Right lobe of liver (tissue), 4 donors: Measurements from ENCODE around the gene TMEM187.

Experiments used
- POLR2A ChIP-seq: fragments of 450-650 bp; IDR thresholded peaks from one replicate; pipeline ENCODE4 v1.6.1; 2017; ENCODE audit warnings: antibody characterized with exemption, mild to moderate bottlenecking
- TF ChIP-seq, protein P1 (sequence below), 4 donors: fragments of 200-600 bp in 3 of 4; fragments of 450-650 bp in 1 of 4; IDR thresholded peaks; one replicate each; pipeline versions ENCODE4 v1.5.1 to v1.8.0; 2016 to 2022; ENCODE audit warnings: antibody characterized with exemption in 4 of 4, mild to moderate bottlenecking in 2 of 4
- donor health status: DM: no; HTN: no; CAD: no.
- donor health status: DM: no; HTN: no; CAD: no.
- donor health status: DM: no; HTN: yes; CAD: no.

DNA sequence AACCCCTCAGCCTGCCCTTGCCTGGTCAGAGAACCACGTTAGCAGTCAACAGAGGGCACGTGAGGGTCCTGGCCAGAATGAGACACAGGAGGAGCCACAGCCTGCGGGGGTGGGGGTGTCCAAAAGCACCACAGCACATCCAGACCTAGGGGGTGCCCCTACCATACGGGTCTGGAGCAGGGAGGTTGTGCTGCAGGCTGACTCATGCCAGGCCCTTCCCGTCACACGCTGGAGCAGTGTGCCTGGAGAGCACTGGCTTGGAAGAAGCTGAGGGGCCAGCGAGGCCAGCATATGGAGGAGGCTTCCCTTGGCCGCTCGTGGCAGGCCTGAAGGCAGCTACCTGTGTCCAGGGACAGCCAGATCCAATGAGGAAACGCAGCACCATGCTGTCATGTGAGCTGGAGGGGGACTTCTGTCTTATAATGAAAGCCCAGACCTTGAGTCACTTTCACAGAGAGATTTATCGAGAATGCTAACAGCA is 48.6 kb downstream of the TMEM187 start:
- TF ChIP-seq, protein P1, sequence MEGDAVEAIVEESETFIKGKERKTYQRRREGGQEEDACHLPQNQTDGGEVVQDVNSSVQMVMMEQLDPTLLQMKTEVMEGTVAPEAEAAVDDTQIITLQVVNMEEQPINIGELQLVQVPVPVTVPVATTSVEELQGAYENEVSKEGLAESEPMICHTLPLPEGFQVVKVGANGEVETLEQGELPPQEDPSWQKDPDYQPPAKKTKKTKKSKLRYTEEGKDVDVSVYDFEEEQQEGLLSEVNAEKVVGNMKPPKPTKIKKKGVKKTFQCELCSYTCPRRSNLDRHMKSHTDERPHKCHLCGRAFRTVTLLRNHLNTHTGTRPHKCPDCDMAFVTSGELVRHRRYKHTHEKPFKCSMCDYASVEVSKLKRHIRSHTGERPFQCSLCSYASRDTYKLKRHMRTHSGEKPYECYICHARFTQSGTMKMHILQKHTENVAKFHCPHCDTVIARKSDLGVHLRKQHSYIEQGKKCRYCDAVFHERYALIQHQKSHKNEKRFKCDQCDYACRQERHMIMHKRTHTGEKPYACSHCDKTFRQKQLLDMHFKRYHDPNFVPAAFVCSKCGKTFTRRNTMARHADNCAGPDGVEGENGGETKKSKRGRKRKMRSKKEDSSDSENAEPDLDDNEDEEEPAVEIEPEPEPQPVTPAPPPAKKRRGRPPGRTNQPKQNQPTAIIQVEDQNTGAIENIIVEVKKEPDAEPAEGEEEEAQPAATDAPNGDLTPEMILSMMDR (IDR thresholded peaks at IDR 0.05): no peak
- TF ChIP-seq POLR2A: no peak
